ENCODE measurements around the gene ZNF670.
"Not testable (repeated sequence)": the region's sequence is repeated elsewhere in the genome, so short reads cannot be mapped to it uniquely, and the experiment has no call there.

The ZNF670 gene

DNA sequence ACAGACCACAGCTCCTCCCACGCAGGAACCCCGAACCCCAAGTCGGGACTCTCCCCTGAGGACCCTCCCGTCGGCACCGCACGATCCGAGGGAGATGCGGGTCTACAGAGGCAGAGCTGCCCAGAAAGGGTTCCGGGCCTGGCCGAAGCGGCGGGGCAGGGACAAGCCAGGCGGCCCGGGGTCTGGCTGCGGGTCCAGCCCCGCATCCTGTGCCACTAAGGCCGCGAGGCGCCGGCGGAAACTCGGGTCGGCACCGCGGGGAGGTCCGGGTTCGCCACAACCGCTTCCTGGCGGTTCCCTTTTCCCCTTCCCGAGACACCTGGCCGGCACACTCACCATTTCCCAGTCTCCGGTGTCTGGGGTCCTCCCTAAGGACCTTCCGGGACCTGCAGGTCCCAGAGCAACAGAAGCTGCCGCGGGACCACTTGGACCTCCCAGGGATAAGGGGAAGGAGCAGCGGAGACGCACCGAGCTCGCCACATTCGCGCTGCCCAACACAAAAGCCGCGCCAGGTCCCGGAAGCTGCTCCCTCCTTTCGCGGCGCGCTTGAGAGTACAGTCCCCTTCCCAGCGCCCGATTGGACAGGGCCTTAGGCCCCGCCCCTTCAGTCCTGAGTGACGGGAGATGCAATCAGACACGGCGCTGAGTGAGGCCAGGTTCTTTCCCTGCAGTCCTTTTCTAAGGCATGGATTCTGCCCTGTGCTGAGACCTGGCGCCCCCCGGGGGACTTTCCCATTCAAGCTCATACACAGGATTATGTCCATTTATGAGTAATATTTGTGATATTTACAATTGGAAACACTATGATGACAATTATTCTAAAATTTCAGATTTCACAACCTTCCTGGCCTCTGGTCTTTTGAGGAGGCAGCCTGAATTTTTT, at the start of gene ZNF670:
ZNF670 (minus strand) TSS at position 554 of the 883 bp plus-strand sequence; CDS start at position 339, 215 bp downstream.
- FAIRE-seq: no peak

DNA sequence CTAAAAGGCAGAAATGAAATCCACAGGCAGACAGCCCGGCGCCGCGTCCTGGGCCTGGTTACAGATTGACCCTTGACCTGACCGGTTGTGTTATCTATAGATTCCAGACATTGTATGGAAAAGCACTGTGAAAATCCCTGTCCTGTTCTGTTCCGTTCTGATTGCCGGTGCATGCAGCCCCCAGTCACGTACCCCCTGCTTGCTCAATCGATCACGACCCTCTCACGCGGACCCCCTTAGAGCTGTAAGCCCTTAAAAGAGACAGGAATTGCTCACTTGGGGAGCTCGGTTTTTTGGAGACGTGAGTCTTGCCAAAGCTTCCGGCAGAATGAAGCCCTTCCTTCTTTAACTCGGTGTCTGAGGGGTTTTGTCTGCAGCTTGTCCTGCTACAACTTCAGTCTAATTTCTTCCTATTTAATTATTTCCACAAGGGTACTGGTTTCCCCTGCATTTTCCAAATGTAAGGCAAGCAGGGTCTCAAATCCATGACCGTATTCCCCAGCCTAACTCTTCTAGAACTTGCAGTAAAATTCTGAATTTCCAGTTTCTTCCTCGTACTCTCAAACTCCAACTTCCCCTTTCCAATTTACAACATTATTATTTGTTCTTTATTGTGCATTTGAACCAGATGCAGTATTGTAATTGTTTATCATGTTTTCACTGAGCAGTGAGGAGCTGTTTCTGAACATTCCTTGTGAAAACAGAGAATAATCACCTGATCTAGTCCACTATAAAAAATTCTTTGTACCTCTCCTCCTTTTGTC, 49.1 kb upstream of the ZNF670 start:
- not testable (repeated sequence) for FAIRE-seq

- not testable (repeated sequence) for FAIRE-seq
Observed at GRCh38 chr1:247126601-247127000, 48.0 kb upstream of the ZNF670 start.

GRCh38 chr1:247126166-247126565, 47.6 kb upstream of the ZNF670 start:
- FAIRE-seq: peak; percentile 85

DNA sequence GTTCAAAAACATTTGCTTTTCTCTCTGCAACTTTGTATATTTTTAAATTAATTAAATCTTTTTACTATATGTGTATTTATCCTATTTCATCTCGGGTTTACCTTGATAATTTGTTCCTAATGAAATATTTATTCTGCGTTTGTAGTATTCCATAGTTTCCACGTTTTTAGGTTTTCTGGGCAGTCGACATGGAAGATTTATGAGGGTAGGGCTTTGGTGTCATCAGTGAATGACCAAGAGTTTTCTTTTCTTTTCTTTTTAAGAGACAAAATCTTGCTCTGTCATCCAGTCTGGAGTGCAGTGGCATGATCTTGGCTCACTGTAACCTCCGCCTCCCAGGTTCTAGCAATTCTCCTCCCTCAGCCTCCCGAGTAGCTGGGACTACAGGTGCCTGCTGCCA, 42.8 kb upstream of the ZNF670 start:
- no peak for FAIRE-seq

DNA sequence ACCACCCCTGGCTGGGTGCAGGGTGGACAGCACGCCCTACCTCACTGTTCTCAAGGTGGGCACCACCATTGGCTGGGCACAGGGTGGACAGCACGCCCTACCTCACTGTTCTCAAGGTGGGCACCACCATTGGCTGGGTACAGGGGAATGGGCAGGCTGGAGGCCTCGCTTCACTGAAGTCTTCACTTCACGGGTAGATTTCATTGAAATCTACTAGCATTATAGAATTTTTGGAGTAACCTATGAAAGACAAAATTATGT, 41.7 kb upstream of the ZNF670 start:
- FAIRE-seq: not testable (repeated sequence)

- FAIRE-seq: no peak
Observed at GRCh38 chr1:247119600-247120407, 41.2 kb upstream of the ZNF670 start.

DNA sequence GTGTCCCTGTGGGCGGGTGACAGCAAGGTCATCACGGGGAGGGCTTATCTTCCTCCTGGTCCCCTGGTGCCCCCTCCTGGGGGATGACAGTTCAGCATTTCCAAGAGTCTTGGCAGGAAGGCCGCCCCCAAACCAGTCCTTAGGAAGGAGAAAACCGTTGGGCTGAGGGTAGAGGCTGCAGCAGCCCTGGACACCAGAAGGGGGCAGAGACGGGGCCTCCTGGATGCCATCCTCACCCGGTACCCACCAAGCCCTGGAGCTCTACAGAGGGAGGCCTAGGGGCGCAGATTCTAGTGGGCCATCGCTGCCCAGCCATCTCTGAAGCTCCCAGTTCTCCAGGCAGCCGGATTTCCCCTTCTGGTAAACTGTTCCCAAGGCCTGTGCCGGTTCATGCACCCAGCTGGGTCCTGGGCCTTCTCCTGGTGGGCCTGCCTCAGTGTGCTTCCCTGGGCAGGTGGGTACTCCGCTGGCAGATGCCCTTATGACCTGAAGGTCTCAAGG, 40.4 kb upstream of the ZNF670 start:
- no peak for FAIRE-seq

DNA sequence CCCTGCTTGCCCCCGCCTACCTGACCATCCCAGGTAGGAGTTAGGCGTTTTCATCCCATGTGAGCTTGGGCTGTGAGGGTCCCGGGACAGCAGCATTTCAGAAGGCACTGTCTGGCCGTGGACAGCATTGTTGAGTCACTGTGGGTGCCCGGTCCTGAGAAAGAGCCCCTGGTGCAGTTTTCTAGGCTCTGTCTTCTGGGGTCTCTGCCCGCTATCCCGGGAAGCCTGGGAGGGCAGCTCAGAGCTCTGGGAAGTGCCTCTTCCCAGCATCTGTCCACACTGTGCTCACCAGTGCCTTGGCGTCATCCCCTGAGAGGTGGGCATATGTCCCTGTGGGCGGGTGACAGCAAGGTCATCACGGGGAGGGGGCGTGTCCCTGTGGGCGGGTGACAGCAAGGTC, 36.9 kb upstream of the ZNF670 start:
- FAIRE-seq: no peak

DNA sequence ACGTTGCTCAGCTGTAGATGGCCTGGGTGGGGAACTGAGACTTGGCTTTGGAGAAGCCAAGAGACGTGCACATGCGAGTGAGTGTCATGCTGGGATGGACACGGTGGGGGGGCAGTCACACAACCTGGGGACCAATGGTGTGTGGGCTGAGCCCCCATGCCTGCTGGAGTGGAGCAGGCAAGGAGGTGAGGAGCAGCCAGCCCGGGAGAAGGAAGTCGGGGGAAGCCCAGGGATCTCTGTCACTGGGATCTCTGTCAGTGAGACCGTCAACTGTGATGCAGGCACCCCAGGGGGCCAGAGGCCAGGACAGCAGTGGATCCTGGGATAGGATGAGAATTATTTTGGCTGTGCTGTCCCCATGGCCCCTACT, 36.5 kb upstream of the ZNF670 start:
- FAIRE-seq: no peak

- FAIRE-seq: no peak
Observed at GRCh38 chr1:247114351-247115140, 35.9 kb upstream of the ZNF670 start.

GRCh38 chr1:247113733-247114271, 35.2 kb upstream of the ZNF670 start:
- no peak for FAIRE-seq

- no peak for FAIRE-seq
Observed at GRCh38 chr1:247113094-247113497, 34.5 kb upstream of the ZNF670 start.

GRCh38 chr1:247112479-247112781, 33.8 kb upstream of the ZNF670 start:
- FAIRE-seq: no peak

DNA sequence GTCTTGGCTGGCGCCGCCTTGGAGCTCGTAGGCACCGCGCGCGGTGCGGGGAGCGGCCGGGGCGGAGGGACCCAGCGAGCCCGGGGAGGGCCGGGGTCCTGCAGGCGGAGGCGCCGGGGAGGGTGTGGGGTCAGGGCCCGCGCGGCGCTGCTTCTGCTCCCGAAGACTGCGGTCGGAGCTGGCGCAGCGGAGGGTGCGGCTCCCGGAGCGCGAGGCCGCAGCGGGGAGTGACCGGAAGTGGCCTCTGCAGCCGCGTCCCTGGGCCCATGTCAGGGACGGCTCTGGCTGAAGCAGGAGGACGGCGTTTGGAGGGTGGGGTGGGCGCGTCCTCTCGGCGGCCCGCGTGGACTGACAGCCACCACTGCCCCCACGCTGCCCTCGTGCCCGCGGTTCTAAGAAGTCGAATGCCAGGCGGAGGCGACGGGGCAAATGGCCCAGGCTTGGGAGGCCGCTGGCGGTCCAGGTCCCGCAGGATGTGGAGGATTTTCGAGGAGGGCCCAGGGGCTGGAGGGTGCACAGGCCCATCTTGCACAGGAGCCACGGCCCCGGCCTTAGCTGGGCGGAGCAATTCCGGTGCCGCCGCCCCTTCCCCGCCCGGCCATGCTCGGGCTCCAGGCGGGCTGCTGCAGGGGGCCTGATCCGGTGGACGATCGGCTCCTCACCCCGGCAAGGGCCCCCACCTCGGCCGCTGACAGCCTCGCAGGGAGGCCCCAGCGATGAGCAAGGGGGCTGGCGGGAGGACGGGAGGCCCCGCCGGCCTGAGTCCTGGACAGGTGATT, 33.3 kb upstream of the ZNF670 start:
- FAIRE-seq: no peak

DNA sequence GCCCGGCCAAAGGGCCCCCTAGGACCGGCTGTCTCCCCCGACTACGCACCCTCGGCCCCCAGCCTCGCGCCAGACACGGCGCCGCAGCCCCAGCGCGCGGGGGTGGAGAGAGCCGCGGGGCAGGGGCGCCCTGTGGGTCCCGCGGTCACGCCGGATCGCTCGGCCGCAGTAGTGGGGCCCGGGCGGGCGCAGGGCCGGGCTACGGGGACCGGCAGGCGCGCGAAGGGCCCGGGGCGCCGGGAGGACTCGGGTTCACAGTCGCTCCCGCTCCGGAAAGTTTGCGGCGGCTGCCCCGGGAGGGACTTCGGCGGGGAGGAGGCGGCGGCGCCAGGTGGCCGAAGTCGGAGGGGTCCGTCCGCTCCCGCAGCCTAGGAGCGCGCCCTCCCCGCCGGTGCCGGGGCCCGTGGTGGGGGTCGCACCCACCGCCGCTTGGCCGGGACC, 32.7 kb upstream of the ZNF670 start:
- no peak for FAIRE-seq

GRCh38 chr1:247110627-247111258, 32.1 kb upstream of the ZNF670 start:
- no peak for FAIRE-seq

- no peak for FAIRE-seq
Observed at GRCh38 chr1:247107694-247108093, 29.1 kb upstream of the ZNF670 start.

DNA sequence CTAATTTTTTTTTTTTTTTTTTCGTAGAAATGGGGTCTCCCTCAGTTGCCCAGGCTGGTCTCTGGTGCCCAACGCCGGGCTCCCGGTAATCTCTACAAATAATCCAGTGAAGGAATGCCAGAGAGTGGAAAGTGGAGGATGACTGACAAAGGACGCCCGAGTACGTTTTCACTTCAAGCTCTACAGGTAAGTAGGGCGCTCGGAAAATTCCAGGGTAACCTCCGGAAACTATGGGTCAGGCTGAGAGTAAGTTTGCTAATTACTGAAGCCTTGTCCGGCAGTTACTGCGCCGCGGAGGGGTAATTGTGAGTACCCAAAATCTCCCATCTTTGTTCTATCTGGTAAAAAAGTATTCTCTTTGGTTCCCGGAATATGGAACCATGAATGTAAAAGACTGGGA, 27.4 kb upstream of the ZNF670 start:
- no peak for FAIRE-seq

- FAIRE-seq: no peak
Observed at GRCh38 chr1:247104965-247105364, 26.4 kb upstream of the ZNF670 start.

Measured in endometrium (tissue), 2 donors.